Measurements from ENCODE around the gene CTSC.

DNA sequence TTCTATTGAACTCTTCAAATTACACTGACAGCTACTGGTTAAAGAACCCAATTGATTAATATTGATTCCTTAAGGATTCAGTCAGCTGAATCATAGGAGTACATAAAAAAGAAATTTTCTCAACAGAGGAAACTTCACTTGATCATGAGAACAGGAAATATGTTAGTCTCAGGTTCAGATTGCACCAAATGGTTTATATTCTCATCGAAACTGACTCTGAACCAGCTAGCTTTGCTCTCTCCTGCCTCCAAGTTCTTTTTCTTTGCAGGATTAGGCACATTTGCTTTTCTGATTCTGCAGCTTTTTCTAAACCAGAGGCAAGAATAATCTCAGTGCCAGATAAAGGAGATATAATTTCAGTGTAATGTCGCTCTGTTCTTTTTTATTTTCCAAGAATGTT lies 33.2 kb upstream of the CTSC start:
- TF ChIP-seq, protein P1, sequence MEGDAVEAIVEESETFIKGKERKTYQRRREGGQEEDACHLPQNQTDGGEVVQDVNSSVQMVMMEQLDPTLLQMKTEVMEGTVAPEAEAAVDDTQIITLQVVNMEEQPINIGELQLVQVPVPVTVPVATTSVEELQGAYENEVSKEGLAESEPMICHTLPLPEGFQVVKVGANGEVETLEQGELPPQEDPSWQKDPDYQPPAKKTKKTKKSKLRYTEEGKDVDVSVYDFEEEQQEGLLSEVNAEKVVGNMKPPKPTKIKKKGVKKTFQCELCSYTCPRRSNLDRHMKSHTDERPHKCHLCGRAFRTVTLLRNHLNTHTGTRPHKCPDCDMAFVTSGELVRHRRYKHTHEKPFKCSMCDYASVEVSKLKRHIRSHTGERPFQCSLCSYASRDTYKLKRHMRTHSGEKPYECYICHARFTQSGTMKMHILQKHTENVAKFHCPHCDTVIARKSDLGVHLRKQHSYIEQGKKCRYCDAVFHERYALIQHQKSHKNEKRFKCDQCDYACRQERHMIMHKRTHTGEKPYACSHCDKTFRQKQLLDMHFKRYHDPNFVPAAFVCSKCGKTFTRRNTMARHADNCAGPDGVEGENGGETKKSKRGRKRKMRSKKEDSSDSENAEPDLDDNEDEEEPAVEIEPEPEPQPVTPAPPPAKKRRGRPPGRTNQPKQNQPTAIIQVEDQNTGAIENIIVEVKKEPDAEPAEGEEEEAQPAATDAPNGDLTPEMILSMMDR (IDR thresholded peaks at IDR 0.05) = no peak
- TF ChIP-seq POLR2AphosphoS5 (IDR thresholded peaks at IDR 0.05) = no peak
- no peak for TF ChIP-seq POLR2A (IDR thresholded peaks at IDR 0.05)

All from gastroesophageal sphincter (tissue), 3 donors.